Measurements from ENCODE around the gene MYO3A.

- TF ChIP-seq CTCF (IDR thresholded peaks at IDR 0.05; ENCODE audit: insufficient read depth, low read depth, low read length) (no peak), EZH2 (IDR thresholded peaks at IDR 0.05; ENCODE audit: insufficient read depth, low read length) (no peak)
Measured at GRCh38 chr10:26215396-26215934, 281.4 kb downstream of the MYO3A start.
